Measurements from ENCODE around the gene KCTD20.

KCTD20 gene

DNA sequence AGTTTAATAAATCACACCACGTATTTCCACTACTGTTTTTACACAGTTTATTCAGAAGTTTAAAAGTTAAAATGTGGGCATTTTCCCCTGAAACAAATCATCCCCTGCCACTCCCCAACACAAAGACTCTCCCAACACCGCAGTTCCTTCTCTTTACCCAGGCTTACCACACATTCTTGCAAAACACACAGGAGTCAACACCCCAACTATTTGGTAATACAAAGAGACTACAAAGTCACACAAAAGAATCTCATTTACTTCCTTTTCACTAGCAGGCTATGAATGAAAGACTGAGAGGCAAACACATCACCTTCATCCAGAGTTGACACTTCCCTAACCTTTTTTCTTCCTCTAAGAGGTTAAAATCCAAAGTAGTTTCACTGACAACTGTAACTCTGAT is 51.1 kb downstream of the KCTD20 start:
- DNase-seq (ENCODE audit: low read depth): no peak

- no peak for DNase-seq (ENCODE audit: low read depth)
These were observed 52.3 kb downstream of the KCTD20 start for GRCh38 chr6:36495086-36495485.

DNA sequence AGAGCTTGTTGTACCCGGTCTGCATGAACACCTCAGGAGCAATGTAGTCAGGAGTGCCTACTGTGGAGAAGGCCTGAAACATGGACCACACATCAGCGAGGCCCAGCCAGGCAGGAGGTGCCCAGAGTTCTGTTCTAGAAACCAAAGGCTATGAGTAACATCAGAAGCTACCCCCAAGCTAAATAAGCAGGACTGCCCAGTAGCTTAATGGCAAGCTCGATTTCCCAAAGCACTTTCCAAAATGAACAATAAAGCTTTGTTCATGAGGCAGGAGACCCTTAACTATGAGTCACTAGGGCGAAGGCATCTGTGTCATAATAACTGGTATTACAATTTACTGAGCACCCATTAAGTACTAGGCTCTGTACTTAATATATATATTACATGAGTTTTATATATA is 57.1 kb downstream of the KCTD20 start:
- no peak for DNase-seq (ENCODE audit: low read depth)

GRCh38 chr6:36501686-36502085 is 58.9 kb downstream of the KCTD20 start:
- no peak for DNase-seq (ENCODE audit: low read depth)

GRCh38 chr6:36504181-36504580 is 61.4 kb downstream of the KCTD20 start:
- DNase-seq (ENCODE audit: low read depth): no peak

DNA sequence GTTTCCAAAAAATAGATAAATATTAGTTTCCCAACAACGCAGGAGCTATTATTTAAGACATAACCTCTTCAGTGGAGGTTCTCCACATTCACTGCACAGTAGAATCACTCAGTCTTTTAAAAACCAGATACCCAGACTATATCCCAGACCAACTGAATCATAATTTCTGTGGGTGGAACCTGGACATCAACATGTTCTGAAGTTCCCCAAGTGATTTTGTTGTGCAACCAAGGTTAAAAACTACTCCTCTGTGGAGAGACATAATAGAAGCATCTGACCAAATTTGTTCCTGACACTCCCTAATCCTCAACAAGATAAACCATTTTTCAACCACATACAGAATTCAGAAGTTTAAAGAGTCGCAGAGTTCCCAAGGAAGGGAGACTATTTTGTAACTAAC is 62.2 kb downstream of the KCTD20 start:
- no peak for DNase-seq (ENCODE audit: low read depth)

DNA sequence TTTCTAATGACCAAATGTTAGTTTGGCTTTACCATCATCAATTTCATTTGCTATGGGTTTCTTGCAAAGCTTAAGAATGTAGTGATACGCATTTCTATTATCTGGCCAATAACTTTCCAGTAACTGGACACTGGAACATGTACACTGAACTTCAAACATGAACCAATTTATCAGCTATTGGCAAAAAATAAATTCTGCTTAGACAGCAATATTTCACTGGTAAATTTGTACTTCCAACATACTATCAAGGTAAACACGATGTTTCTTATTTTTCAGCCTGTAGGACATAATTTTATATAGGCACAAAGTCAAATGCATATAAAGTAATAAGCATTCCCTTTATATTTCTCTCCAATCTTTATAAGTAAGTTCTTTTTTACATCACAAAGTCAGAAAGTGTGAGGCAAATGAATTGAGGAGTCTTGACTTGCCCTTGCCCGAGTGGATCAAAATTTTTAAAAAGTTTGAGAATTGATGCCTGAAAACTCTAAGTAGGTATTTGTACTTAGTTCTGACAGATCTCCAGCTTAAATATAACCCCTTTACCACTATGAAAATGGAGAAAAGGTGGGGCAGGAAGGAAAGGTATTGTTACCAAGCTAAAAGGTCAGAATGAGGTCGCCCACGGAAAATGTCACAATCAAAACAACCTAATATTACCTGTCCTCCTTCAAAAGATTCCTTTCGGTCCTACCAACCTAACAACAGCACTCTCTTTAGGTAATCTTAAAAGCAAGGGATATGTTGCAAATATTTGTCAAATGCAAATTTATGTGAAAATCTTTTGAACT is 63.1 kb downstream of the KCTD20 start:
- DNase-seq (ENCODE audit: low read depth): no peak

- DNase-seq (ENCODE audit: low read depth): no peak
These were observed 63.8 kb downstream of the KCTD20 start for GRCh38 chr6:36506611-36507010.

DNA sequence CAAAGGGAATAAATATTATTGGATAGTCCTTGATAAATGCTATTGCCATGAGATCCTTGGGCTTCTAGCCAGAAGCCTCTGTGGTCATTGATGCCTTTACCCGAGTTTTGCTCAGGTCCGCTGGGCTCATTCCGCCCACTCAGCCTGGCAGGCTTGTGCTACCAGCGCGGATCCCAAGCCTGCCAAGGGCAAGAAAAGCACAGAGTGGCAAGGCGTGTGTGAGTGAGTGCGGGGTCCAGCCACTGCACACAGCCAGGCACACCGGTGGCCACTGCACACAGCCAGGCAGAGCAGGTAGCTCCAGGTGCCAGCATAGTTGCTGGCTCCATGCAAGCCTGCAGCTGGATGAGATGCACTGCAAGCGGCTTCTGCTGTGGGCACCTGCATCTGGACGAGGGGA is 65.7 kb downstream of the KCTD20 start:
- DNase-seq (ENCODE audit: low read depth): no peak

GRCh38 chr6:36510365-36510764 is 67.6 kb downstream of the KCTD20 start:
- DNase-seq (ENCODE audit: low read depth): no peak

DNA sequence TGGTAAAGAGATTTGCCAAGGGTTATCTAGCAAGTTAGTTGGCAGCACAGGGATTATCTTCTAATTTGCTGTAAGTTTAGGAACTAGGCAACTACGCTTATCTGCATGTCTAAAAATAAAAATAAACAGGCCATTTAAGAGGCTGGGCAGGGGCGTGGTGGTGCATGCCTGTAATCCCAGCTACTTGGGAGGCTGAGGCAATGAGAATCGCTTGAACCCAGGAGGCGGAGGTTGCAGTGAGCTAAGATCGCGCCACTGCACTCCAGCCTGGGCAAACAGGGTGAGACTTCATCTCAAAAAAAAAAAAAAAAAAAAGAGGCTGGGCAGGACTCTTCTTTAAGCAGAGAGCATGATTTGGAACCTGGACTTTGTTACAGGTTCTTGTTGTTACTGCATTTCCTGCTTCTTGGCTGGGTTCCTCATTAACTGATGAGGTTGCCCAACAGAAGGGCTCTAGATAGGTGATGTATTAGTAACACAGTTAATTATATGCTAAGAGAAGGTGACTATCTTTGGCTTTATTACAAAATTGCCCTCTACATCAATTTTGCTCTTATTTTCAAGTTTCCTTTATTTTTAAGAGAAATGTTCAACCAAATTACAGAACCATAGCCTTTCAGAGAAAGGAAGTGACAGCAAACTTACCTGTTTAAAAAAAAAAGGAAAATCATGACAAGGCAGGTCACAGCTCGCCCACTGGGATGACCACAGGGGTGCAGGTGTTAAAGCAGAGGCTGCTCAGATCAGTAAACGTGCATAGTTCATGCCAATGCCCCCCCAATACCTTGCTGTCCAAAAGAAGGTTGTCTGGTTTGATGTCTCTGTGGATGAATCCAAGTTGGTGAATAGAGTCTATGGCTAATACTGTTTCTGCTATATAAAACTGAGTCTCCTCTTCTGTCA is 72.0 kb downstream of the KCTD20 start:
- no peak for DNase-seq (ENCODE audit: low read depth)

- no peak for DNase-seq (ENCODE audit: low read depth)
These were observed 73.0 kb downstream of the KCTD20 start for GRCh38 chr6:36515844-36516243.

- DNase-seq (ENCODE audit: low read depth): no peak
These were observed 73.8 kb downstream of the KCTD20 start for GRCh38 chr6:36516559-36516958.

GRCh38 chr6:36516988-36517387 is 74.2 kb downstream of the KCTD20 start:
- no peak for DNase-seq (ENCODE audit: low read depth)

DNA sequence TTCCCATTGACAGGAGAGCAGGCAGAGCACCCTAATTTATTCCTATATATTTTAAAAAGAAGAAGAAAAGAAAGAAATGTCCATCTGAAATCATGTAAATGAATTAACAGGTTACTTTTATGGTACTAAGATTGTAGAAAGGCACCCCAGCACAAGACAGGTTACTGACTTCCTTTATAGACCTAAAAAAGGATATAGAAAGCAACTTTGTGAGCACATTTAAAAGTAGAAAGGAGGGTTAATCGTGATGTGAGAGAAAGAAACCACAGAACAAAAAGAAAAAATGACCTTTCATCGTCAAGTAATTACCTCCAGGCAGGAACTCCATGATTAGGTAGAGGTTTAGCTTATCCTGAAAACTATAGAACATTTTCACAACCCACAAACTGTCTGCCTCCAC is 74.6 kb downstream of the KCTD20 start:
- no peak for DNase-seq (ENCODE audit: low read depth)

DNA sequence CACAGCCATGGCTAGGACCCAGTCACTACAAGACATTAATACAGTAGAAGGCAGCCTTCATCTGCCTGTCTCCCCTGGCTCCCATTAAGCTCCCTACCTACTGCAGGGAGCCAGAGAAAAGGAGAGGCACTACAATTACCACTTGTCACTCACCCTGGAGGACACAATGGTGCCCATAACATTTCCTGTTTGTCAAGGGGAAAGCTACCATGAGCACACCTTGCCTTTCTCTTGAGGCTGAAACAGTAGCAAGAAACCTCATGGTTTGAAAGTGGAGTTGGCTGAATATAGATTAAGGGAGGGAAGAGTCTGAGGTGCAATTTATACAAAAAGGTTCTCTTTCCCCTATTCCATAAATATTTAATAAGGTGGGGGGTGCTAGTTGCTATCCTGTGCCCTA is 76.6 kb downstream of the KCTD20 start:
- no peak for DNase-seq (ENCODE audit: low read depth)

DNA sequence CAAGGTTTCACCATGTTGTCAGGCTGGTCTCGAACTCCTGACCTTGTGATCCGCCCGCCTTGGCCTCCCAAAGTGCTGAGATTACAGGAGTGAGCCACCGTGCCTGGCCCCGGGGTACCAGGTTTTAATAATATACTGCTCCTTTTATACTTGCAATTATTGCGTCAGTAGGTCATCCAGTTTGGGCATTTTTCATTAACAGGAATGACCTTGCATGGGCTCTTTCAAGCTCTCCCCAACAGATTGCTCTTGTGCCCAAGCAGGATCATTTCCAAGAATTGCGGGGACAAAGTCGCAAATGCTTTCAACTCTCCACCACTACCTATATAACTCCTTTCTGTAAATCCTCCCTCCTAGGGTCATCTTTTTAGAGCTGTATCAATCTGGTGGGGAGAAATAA is 80.7 kb downstream of the KCTD20 start:
- no peak for DNase-seq (ENCODE audit: low read depth)

- no peak for DNase-seq (ENCODE audit: low read depth)
These were observed 81.2 kb downstream of the KCTD20 start for GRCh38 chr6:36523936-36524499.

DNA sequence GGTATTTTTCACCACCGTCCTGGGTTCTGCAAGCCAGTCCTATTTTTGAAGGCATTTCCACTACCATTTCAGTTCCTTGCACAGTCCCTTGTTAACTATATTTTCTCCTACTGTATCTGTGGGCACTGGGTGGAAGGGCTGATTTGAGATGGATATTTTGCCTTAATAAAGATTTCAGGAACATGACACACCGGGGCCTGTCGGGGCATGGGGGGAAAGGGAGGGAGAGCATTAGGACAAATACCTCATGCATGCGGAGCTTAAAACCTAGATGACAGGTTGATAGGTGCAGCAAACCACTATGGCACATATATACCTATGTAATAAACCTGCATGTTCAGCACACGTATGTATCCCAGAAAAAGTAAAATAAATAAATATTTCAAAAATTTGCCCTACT is 82.1 kb downstream of the KCTD20 start:
- DNase-seq (ENCODE audit: low read depth): no peak

- no peak for DNase-seq (ENCODE audit: low read depth)
These were observed 82.5 kb downstream of the KCTD20 start for GRCh38 chr6:36525346-36525745.

DNA sequence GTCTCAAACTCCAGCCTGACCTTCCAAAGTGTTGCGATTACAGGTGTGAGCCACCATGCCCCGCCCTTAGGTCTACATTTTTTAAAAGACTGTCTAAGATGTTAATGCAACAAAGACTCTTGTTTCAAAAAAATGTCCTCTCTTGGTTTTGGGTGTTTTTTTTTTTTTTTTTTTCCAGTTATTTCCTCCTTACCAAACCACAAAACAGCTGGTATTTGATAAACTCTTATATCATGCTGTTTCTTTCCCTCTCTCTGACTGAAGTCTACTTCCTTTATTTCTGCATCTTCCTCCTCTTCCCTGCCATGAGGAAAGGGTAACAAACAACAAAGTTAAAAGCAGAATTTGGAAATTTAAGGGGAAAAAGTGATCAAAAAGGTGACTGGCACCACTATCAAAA is 83.3 kb downstream of the KCTD20 start:
- no peak for DNase-seq (ENCODE audit: low read depth)

DNA sequence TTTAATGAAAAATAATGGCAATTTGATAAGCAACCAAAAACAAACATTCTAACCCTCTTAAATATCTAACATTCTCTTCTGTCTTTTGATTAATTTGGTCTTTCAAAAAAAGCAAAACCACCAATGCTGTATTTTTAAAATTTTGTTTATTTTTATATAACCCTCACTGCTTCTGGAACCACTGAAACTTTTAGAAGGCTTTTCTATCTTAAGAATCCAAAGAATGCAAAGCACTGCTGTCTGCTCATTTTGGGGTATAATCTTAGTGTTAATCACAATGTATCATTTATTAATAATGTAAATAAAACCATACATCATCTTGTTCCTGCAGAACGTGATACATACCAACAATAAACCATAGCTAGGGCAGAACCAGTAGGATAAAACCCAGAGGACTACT is 90.5 kb downstream of the KCTD20 start:
- no peak for DNase-seq (ENCODE audit: low read depth)

Measured in GM04504 (cell line).